HEK293 (cell line): Measurements from ENCODE around the gene NPHP4.

Source experiments
- CTCF ChIA-PET: fragments of 350-600 bp; formaldehyde crosslinking; extraction: SDS; loops from one replicate; lab custom pipeline; 2021; ENCODE audit warnings: antibody characterized with exemption; lab: Yijun Ruan, JAX
- POLR2A ChIA-PET: fragments of 300-600 bp; formaldehyde crosslinking; extraction: SDS; loops from one replicate; lab custom pipeline; 2020; ENCODE audit warnings: antibody characterized with exemption, inconsistent platforms; lab: Yijun Ruan, JAX
- H3K27ac ChIP-seq: fragments of 200-500 bp; sonication (Bioruptor generic); 2 replicates; pipeline ENCODE4 v1.5.1; 2014; ENCODE audit warnings: low read depth, low read length, control low read depth, inconsistent platforms; ENCODE audit errors: extremely low read depth
- H3K36me3 ChIP-seq, 2 experiments: fragments of 200-500 bp in 1 of 2; sonication (Bioruptor generic) in 1 of 2; 1 replicate in 1 of 2; 2 replicates in 1 of 2; pipeline ENCODE4 v1.5.1; 2014 to 2017; ENCODE audit warnings: inconsistent platforms in 2 of 2, low read length in 2 of 2; ENCODE audit not compliant: control insufficient read depth in 2 of 2, insufficient read depth in 1 of 2
- H3K4me1 ChIP-seq: fragments of 200-500 bp; sonication (Bioruptor generic); 2 replicates; pipeline ENCODE4 v1.5.1; 2014; ENCODE audit warnings: mild to moderate bottlenecking, low read length, inconsistent platforms; ENCODE audit not compliant: control insufficient read depth, insufficient read depth
- H3K4me3 ChIP-seq: 2 replicates; pipeline ENCODE4 v1.5.1; 2011; ENCODE audit warnings: low read depth, mild to moderate bottlenecking, control low read depth, low read length, moderate library complexity
- H3K9me3 ChIP-seq: fragments of 200-500 bp; sonication (Bioruptor generic); 2 replicates; pipeline ENCODE4 v1.5.1; 2014; ENCODE audit warnings: low read depth, low read length, inconsistent platforms; ENCODE audit not compliant: control insufficient read depth, insufficient read depth
- EGR2 ChIP-seq: fragments of 450-650 bp; formaldehyde crosslinking; IDR thresholded peaks from 2 replicates; pipeline ENCODE4 v1.5.1; 2016; ENCODE audit warnings: low read depth, missing biosample characterization, missing genetic modification characterization
- GLIS2 ChIP-seq: fragments of 450-650 bp; formaldehyde crosslinking; IDR thresholded peaks from 2 replicates; pipeline ENCODE4 v1.5.1; 2016; ENCODE audit warnings: missing biosample characterization, missing genetic modification characterization
- IKZF3 ChIP-seq: fragments of 450-650 bp; IDR thresholded peaks from 2 replicates; pipeline ENCODE4 v1.5.0; 2018; ENCODE audit warnings: missing biosample characterization, mild to moderate bottlenecking, missing genetic modification characterization, moderate library complexity
- OVOL3 ChIP-seq: fragments of 450-650 bp; formaldehyde crosslinking; IDR thresholded peaks from 2 replicates; pipeline ENCODE4 v1.5.1; 2016; ENCODE audit warnings: missing biosample characterization, missing genetic modification characterization
- ZFHX2 ChIP-seq: fragments of 450-650 bp; formaldehyde crosslinking; conservative IDR thresholded peaks from 2 replicates; pipeline ENCODE4 v1.5.1; 2016; ENCODE audit warnings: missing biosample characterization, missing genetic modification characterization
- ZFP41 ChIP-seq: fragments of 450-650 bp; formaldehyde crosslinking; IDR thresholded peaks from 2 replicates; pipeline ENCODE4 v1.5.1; 2016; ENCODE audit warnings: missing biosample characterization, missing genetic modification characterization, borderline replicate concordance
- ZIC2 ChIP-seq: fragments of 450-650 bp; formaldehyde crosslinking; IDR thresholded peaks from 2 replicates; pipeline ENCODE4 v1.5.1; 2016; ENCODE audit warnings: missing biosample characterization, missing genetic modification characterization
- ZNF112 ChIP-seq: fragments of 450-650 bp; formaldehyde crosslinking; IDR thresholded peaks from 2 replicates; pipeline ENCODE4 v1.5.0; 2017; ENCODE audit warnings: missing biosample characterization, missing genetic modification characterization
- ZNF114 ChIP-seq: fragments of 450-650 bp; formaldehyde crosslinking; IDR thresholded peaks from 2 replicates; pipeline ENCODE4 v1.5.0; 2017; ENCODE audit warnings: missing biosample characterization, missing genetic modification characterization
- ZNF138 ChIP-seq: fragments of 450-650 bp; formaldehyde crosslinking; IDR thresholded peaks from 2 replicates; pipeline ENCODE4 v1.5.1; 2016; ENCODE audit warnings: missing biosample characterization, missing genetic modification characterization, borderline replicate concordance
- ZNF174 ChIP-seq: fragments of 450-650 bp; formaldehyde crosslinking; IDR thresholded peaks from 2 replicates; pipeline ENCODE4 v1.5.0; 2017; ENCODE audit warnings: missing biosample characterization, mild to moderate bottlenecking, missing genetic modification characterization
- ZNF184 ChIP-seq: fragments of 450-650 bp; IDR thresholded peaks from 2 replicates; pipeline ENCODE4 v1.5.1; 2018; ENCODE audit warnings: missing biosample characterization, mild to moderate bottlenecking, missing genetic modification characterization
- ZNF223 ChIP-seq: fragments of 450-650 bp; formaldehyde crosslinking; IDR thresholded peaks from 2 replicates; pipeline ENCODE4 v1.5.1; 2016; ENCODE audit warnings: missing biosample characterization, missing genetic modification characterization
- ZNF391 ChIP-seq: fragments of 450-650 bp; formaldehyde crosslinking; IDR thresholded peaks from 2 replicates; pipeline ENCODE4 v1.5.1; 2016; ENCODE audit warnings: low read depth, missing biosample characterization, missing genetic modification characterization, borderline replicate concordance
- ZNF423 ChIP-seq: fragments of 450-650 bp; formaldehyde crosslinking; IDR thresholded peaks from 2 replicates; pipeline ENCODE4 v1.5.1; 2016; ENCODE audit warnings: missing biosample characterization, missing genetic modification characterization
- ZNF510 ChIP-seq: fragments of 450-650 bp; formaldehyde crosslinking; IDR thresholded peaks from 2 replicates; pipeline ENCODE4 v1.5.1; 2018; ENCODE audit warnings: mild to moderate bottlenecking, missing genetic modification characterization, missing biosample characterization; ENCODE audit not compliant: insufficient replicate concordance
- ZNF560 ChIP-seq: fragments of 450-650 bp; formaldehyde crosslinking; IDR thresholded peaks from 2 replicates; pipeline ENCODE4 v1.5.1; 2017; ENCODE audit warnings: missing biosample characterization, missing genetic modification characterization, borderline replicate concordance
- ZNF76 ChIP-seq: fragments of 450-650 bp; formaldehyde crosslinking; IDR thresholded peaks from 2 replicates; pipeline ENCODE4; 2016; ENCODE audit warnings: low read depth, missing biosample characterization, missing genetic modification characterization, borderline replicate concordance
- ZNF791 ChIP-seq: fragments of 450-650 bp; formaldehyde crosslinking; IDR thresholded peaks from 2 replicates; pipeline ENCODE4 v1.5.1; 2016; ENCODE audit warnings: missing biosample characterization, missing genetic modification characterization
- ZNF792 ChIP-seq: fragments of 450-650 bp; formaldehyde crosslinking; IDR thresholded peaks from 2 replicates; pipeline ENCODE4 v1.5.1; 2016; ENCODE audit warnings: missing biosample characterization, missing genetic modification characterization
- ZSCAN30 ChIP-seq: fragments of 450-650 bp; IDR thresholded peaks from 2 replicates; pipeline ENCODE4 v1.5.1; 2018; ENCODE audit warnings: missing biosample characterization, mild to moderate bottlenecking, missing genetic modification characterization, moderate library complexity
- TF ChIP-seq, protein P1 (sequence below): fragments of 450-650 bp; formaldehyde crosslinking; IDR thresholded peaks from 2 replicates; pipeline ENCODE4 v1.5.1; 2016; ENCODE audit warnings: missing biosample characterization, missing genetic modification characterization
- TF ChIP-seq, protein P2 (sequence below): fragments of 450-650 bp; IDR thresholded peaks from 2 replicates; pipeline ENCODE4 v1.5.1; 2018; ENCODE audit warnings: missing biosample characterization, missing genetic modification characterization
- TF ChIP-seq, protein P3 (sequence below): fragments of 450-650 bp; formaldehyde crosslinking; IDR thresholded peaks from 2 replicates; pipeline ENCODE4 v1.5.1; 2016; ENCODE audit warnings: missing biosample characterization, missing genetic modification characterization
- TF ChIP-seq, protein P4 (sequence below): sonication (generic); formaldehyde crosslinking; IDR thresholded peaks from 2 replicates; pipeline ENCODE4 v1.8.1; 2022; ENCODE audit warnings: mild to moderate bottlenecking, moderate library complexity, missing genetic modification reagents

Gene NPHP4

DNA sequence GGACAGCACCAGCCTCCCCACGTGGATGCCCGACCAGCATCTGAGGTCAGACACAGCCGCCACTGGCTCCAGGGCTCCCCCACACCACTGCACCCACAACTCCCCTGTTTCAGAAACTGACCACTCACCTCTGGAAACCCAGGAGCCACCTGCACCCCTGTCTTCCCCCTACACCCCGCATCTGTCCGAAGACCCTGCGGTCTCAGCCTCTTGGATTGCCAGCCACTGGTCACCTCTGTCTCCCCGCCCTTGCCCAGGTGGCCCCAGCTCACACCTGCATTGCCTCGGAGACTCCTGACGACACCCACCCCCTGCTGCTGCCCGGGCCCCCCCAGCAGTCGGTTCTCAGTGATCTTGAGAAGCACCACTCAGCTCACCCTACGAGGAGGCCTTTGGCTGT, 21.3 kb upstream of the NPHP4 start:
- H3K9me3 ChIP-seq: no peaks in the 10 kb centered on the region
- TF ChIP-seq ZNF560 (tag by site-specific recombination): no peak
- TF ChIP-seq, protein P1, sequence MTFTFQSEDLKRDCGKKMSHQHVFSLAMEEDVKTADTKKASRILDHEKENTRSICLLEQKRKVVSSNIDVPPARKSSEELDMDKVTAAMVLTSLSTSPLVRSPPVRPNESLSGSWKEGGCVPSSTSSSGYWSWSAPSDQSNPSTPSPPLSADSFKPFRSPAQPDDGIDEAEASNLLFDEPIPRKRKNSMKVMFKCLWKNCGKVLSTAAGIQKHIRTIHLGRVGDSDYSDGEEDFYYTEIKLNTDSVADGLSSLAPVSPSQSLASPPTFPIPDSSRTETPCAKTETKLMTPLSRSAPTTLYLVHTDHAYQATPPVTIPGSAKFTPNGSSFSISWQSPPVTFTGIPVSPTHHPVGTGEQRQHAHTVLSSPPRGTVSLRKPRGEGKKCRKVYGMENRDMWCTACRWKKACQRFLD (tag by site-specific recombination): no peak
- no peak for TF ChIP-seq ZNF174 (tag by site-specific recombination)
- TF ChIP-seq ZNF138 (tag by site-specific recombination): no peak
- TF ChIP-seq GLIS2 (tag by site-specific recombination): no peak
- TF ChIP-seq, protein P2, sequence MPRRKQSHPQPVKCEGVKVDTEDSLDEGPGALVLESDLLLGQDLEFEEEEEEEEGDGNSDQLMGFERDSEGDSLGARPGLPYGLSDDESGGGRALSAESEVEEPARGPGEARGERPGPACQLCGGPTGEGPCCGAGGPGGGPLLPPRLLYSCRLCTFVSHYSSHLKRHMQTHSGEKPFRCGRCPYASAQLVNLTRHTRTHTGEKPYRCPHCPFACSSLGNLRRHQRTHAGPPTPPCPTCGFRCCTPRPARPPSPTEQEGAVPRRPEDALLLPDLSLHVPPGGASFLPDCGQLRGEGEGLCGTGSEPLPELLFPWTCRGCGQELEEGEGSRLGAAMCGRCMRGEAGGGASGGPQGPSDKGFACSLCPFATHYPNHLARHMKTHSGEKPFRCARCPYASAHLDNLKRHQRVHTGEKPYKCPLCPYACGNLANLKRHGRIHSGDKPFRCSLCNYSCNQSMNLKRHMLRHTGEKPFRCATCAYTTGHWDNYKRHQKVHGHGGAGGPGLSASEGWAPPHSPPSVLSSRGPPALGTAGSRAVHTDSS (tag by site-specific recombination): no peak
- TF ChIP-seq, protein P3, sequence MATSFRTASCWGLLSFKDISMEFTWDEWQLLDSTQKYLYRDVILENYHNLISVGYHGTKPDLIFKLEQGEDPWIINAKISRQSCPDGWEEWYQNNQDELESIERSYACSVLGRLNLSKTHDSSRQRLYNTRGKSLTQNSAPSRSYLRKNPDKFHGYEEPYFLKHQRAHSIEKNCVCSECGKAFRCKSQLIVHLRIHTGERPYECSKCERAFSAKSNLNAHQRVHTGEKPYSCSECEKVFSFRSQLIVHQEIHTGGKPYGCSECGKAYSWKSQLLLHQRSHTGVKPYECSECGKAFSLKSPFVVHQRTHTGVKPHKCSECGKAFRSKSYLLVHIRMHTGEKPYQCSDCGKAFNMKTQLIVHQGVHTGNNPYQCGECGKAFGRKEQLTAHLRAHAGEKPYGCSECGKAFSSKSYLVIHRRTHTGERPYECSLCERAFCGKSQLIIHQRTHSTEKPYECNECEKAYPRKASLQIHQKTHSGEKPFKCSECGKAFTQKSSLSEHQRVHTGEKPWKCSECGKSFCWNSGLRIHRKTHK (tag by site-specific recombination): no peak
- no peak for TF ChIP-seq ZNF792
- no peak for TF ChIP-seq ZNF791 (tag by site-specific recombination)
- TF ChIP-seq IKZF3: no peak
- TF ChIP-seq ZSCAN30: no peak
- no peak for TF ChIP-seq ZNF114
- no peak for TF ChIP-seq ZNF76 (tag by site-specific recombination)
- TF ChIP-seq ZNF184 (tag by site-specific recombination): no peak
- no peak overlapping the region for H3K4me3 ChIP-seq
- no peaks in the 10 kb centered on the region for H3K36me3 ChIP-seq
- no peaks in the 10 kb centered on the region for H3K4me1 ChIP-seq
- POLR2A ChIA-PET: interaction anchor here (0.8 kb wide), 1 partner anchor 12 kb away, joined by 3 read pairs; no protein-coding TSS in a partner anchor
- H3K27ac ChIP-seq: no peak overlapping the region
- CTCF ChIA-PET: no interaction called here

DNA sequence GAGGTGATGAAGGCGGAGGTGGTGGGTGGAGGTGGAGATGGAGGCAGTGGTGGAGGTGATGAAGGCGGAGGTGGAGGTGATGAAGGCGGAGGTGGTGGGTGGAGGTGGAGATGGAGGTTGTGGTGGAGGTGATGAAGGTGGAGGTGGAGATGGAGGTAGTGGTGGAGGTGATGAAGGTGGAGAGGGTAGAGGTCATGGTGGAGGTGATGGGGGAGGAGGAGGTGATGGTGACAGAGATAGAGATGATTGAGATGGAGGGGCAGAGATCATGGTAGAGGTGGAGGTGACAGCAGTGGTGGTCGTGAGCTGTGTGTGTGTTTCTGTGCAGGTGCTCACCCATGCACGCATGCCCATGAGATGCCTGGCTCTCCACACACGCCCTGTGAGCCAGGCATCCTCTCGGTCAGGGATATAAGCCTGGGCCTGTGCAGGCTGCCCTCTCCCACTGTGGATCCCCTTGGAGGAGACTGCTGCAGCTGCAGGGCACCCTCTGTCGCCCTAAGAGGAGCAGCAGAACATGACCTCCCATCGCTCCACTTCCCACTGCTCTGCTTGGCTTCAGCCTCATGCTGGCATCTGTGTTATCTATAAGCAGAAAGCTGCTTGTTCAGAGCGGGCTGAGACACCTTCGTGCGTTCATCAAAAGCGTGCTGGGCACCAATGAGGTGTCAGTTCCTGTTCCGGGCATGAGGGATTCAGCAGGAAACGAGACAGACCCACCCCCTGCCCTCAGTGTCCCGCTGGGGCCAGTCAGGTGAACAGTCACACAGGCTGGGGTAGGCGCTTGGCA, 20.5 kb upstream of the NPHP4 start:
- Histone ChIP-seq H3K36me3 (no peaks in the 10 kb centered on the region), H3K4me3 (no peak overlapping the region), H3K27ac (no peak overlapping the region), H3K4me1 (no peaks in the 10 kb centered on the region), H3K9me3 (no peaks in the 10 kb centered on the region)
- TF ChIP-seq ZNF423 (tag by site-specific recombination) (no peak), ZFP41 (tag by site-specific recombination) (no peak), OVOL3 (tag by site-specific recombination) (no peak), ZFHX2 (peak; percentile 58; the same call in 1 of the 2 replicates), ZIC2 (tag by site-specific recombination) (peak; percentile 65), EGR2 (peak; percentile 76; the same call in 1 of the 2 replicates), ZNF223 (tag by site-specific recombination) (no peak), ZNF112 (tag by site-specific recombination) (no peak), ZNF510 (tag by site-specific recombination) (no peak), ZNF391 (tag by site-specific recombination) (no peak)
- TF ChIP-seq, protein P1 (tag by site-specific recombination): no peak
- TF ChIP-seq, protein P4, sequence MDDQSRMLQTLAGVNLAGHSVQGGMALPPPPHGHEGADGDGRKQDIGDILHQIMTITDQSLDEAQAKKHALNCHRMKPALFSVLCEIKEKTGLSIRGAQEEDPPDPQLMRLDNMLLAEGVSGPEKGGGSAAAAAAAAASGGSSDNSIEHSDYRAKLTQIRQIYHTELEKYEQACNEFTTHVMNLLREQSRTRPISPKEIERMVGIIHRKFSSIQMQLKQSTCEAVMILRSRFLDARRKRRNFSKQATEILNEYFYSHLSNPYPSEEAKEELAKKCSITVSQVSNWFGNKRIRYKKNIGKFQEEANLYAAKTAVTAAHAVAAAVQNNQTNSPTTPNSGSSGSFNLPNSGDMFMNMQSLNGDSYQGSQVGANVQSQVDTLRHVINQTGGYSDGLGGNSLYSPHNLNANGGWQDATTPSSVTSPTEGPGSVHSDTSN (CRISPR knock-in tag): no peak
- CTCF ChIA-PET: no interaction called here
- POLR2A ChIA-PET: interaction anchor here (0.8 kb wide), 1 partner anchor 12 kb away, joined by 3 read pairs; no protein-coding TSS in a partner anchor
